ENCODE measurements around the gene ITPR1.

Gene ITPR1

GRCh38 chr3:4741106-4741403 lies 247.9 kb downstream of the ITPR1 start:
- H3K4me3 ChIP-seq (replicated peaks; ENCODE audit: low read depth, low read length), result no peak overlapping the region
- TF ChIP-seq CTCF (IDR thresholded peaks at IDR 0.05; ENCODE audit: low read depth, low read length, missing control alignments), result no peak
- no peak for DNase-seq (ENCODE audit: extremely low read depth, low read depth)

- no peak overlapping the region for H3K4me3 ChIP-seq (replicated peaks; ENCODE audit: low read depth, low read length)
- peak; percentile 96 for DNase-seq (ENCODE audit: extremely low read depth, low read depth)
- TF ChIP-seq CTCF (IDR thresholded peaks at IDR 0.05; ENCODE audit: low read depth, low read length, missing control alignments), result no peak
These were observed 248.5 kb downstream of the ITPR1 start for GRCh38 chr3:4741404-4742307.

GRCh38 chr3:4742359-4742758 lies 249.2 kb downstream of the ITPR1 start:
- no peak for TF ChIP-seq CTCF (IDR thresholded peaks at IDR 0.05; ENCODE audit: low read depth, low read length, missing control alignments)
- DNase-seq (ENCODE audit: extremely low read depth, low read depth), result no peak
- H3K4me3 ChIP-seq (replicated peaks; ENCODE audit: low read depth, low read length), result no peak overlapping the region

- DNase-seq (ENCODE audit: extremely low read depth, low read depth), result no peak
- H3K4me3 ChIP-seq (replicated peaks; ENCODE audit: low read depth, low read length), result no peak overlapping the region
- TF ChIP-seq CTCF (IDR thresholded peaks at IDR 0.05; ENCODE audit: low read depth, low read length, missing control alignments), result no peak
These were observed 250.2 kb downstream of the ITPR1 start for GRCh38 chr3:4743371-4743770.

GRCh38 chr3:4744405-4745234 lies 251.5 kb downstream of the ITPR1 start:
- DNase-seq (ENCODE audit: extremely low read depth, low read depth), result no peak
- TF ChIP-seq CTCF (IDR thresholded peaks at IDR 0.05; ENCODE audit: low read depth, low read length, missing control alignments), result no peak
- no peak overlapping the region for H3K4me3 ChIP-seq (replicated peaks; ENCODE audit: low read depth, low read length)

GRCh38 chr3:4745235-4745610 lies 252.1 kb downstream of the ITPR1 start:
- TF ChIP-seq CTCF (IDR thresholded peaks at IDR 0.05; ENCODE audit: low read depth, low read length, missing control alignments), result no peak
- H3K4me3 ChIP-seq (replicated peaks; ENCODE audit: low read depth, low read length), result no peak overlapping the region
- no peak for DNase-seq (ENCODE audit: extremely low read depth, low read depth)

Data from HFF-Myc (cell line).